HepG2 (cell line): Measurements from ENCODE around the gene AK6. TPM values are rescaled to one million over a fixed set of nuclear protein-coding genes. Genes with fewer than 3 reads are reported as not detected.

ENCODE experiments used
- CREB3 ChIP-seq: sonication (generic); formaldehyde crosslinking; IDR thresholded peaks from 2 replicates; pipeline ENCODE4 v1.5.0; 2020; ENCODE audit warnings: missing genetic modification reagents
- CREM ChIP-seq, 2 experiments: sonication (generic) in 1 of 2; formaldehyde crosslinking in 1 of 2; IDR thresholded peaks; 2 replicates each; pipeline versions ENCODE4 v1.4.0 to v1.6.1; 2016 to 2020; ENCODE audit warnings: antibody characterized with exemption in 1 of 2, mild to moderate bottlenecking in 1 of 2, missing genetic modification reagents in 1 of 2
- HIVEP1 ChIP-seq: sonication (generic); formaldehyde crosslinking; IDR thresholded peaks from 2 replicates; pipeline ENCODE4 v1.4.0; 2020; ENCODE audit warnings: mild to moderate bottlenecking, missing genetic modification reagents
- MIXL1 ChIP-seq: IDR thresholded peaks from 2 replicates; pipeline ENCODE4 v1.6.1; 2016
- NFKB2 ChIP-seq: sonication (generic); formaldehyde crosslinking; IDR thresholded peaks from 2 replicates; pipeline ENCODE4 v1.4.0; 2020; ENCODE audit warnings: missing genetic modification reagents, borderline replicate concordance
- NPAS2 ChIP-seq: sonication (generic); formaldehyde crosslinking; IDR thresholded peaks from 2 replicates; pipeline ENCODE4 v1.8.0; 2022; ENCODE audit warnings: mild to moderate bottlenecking, missing genetic modification reagents, borderline replicate concordance
- POLR2A ChIP-seq, 2 experiments: IDR thresholded peaks; 2 replicates each; pipeline ENCODE4 v1.6.1; 2011; ENCODE audit warnings: low read depth in 2 of 2, low read length in 2 of 2, mild to moderate bottlenecking in 1 of 2, moderate library complexity in 1 of 2; ENCODE audit not compliant: insufficient read depth in 1 of 2
- TCF7 ChIP-seq: sonication (generic); IDR thresholded peaks from 2 replicates; pipeline ENCODE4 v1.6.1; 2016; ENCODE audit warnings: antibody characterized with exemption, low read depth
- ZBTB20 ChIP-seq: sonication (generic); formaldehyde crosslinking; IDR thresholded peaks from 2 replicates; pipeline ENCODE4 v1.8.1; 2023; ENCODE audit warnings: missing genetic modification reagents, low read depth, mild to moderate bottlenecking, borderline replicate concordance
- ZBTB38 ChIP-seq: sonication (generic); formaldehyde crosslinking; IDR thresholded peaks from 2 replicates; pipeline ENCODE4 v1.5.1; 2020; ENCODE audit warnings: mild to moderate bottlenecking, missing genetic modification reagents
- ZBTB46 ChIP-seq: sonication (generic); formaldehyde crosslinking; IDR thresholded peaks from 2 replicates; pipeline ENCODE4 v1.4.0; 2020; ENCODE audit warnings: mild to moderate bottlenecking, missing genetic modification reagents, borderline replicate concordance
- ZNF432 ChIP-seq: sonication (generic); formaldehyde crosslinking; IDR thresholded peaks from 2 replicates; pipeline ENCODE4 v1.5.0; 2020; ENCODE audit warnings: missing genetic modification reagents, mild to moderate bottlenecking, borderline replicate concordance
- ZNF768 ChIP-seq: sonication (generic); formaldehyde crosslinking; IDR thresholded peaks from 2 replicates; pipeline ENCODE4 v1.4.0; 2020; ENCODE audit warnings: missing genetic modification reagents
- ZNF816 ChIP-seq: sonication (generic); formaldehyde crosslinking; IDR thresholded peaks from 2 replicates; pipeline ENCODE4 v1.8.0; 2022; ENCODE audit warnings: missing genetic modification reagents, mild to moderate bottlenecking, borderline replicate concordance
- ZNF841 ChIP-seq: sonication (generic); formaldehyde crosslinking; IDR thresholded peaks from 2 replicates; pipeline ENCODE4 v1.8.1; 2023; ENCODE audit warnings: missing genetic modification reagents, borderline replicate concordance
- polyA plus RNA-seq, 8 experiments: library from polyadenylated mRNA; depleted of rRNA in 3 of 8; stranded (reverse) in 7 of 8; unstranded in 1 of 8; fragments of >200 nt; fragmentation: Illumina TruSeq in 4 of 8; extraction: Trizol in 4 of 8; gene quantifications; 2 replicates each; pipeline versions ENCODE4 v1.2.1 to v1.2.3, GENCODE V29; 2011 to 2016; ENCODE audit warnings: low read depth in 4 of 8, missing spikeins in 1 of 8, mixed read lengths in 1 of 8; ENCODE audit not compliant: insufficient read depth in 1 of 8
- total RNA-seq, 5 experiments: library from RNA; depleted of rRNA; stranded (reverse); fragments of >200 nt; fragmentation: Illumina TruSeq; extraction: Trizol; gene quantifications; 2 replicates each; pipeline ENCODE4 v1.2.3, GENCODE V29; 2016; ENCODE audit warnings: low read depth in 1 of 5
- TF ChIP-seq, protein P1 (sequence below), 2 experiments: fragments of 450-650 bp in 1 of 2; sonication (generic) in 1 of 2; formaldehyde crosslinking in 1 of 2; IDR thresholded peaks; 2 replicates each; pipeline versions ENCODE4 v1.6.1 to v1.8.0; 2016 to 2022; ENCODE audit warnings: antibody characterized with exemption in 1 of 2, mild to moderate bottlenecking in 1 of 2, missing genetic modification reagents in 1 of 2

Gene AK6
- total and polyA plus RNA-seq, 2 of the 13 experiments (the other 11 are each of a cell fraction or from before 2014, with no cell fraction given): 31.1 to 77.2 TPM

- TF ChIP-seq CREB3 (CRISPR knock-in tag): 0 out of 2 replicates have a peak, but pooled peaks have one; percentile 24
- no peak for TF ChIP-seq ZBTB20 (CRISPR knock-in tag)
- TF ChIP-seq ZNF432 (CRISPR knock-in tag): no peak
- TF ChIP-seq ZNF768: no peak
- TF ChIP-seq ZNF841 (CRISPR knock-in tag): no peak
- 0 out of 2 replicates have a peak, but pooled peaks have one; percentile 19 for TF ChIP-seq CREM (IDR thresholded peaks at IDR 0.05)
- no peak for TF ChIP-seq CREM (CRISPR knock-in tag; IDR thresholded peaks at IDR 0.05)
- no peak for TF ChIP-seq ZBTB46 (CRISPR knock-in tag)
- TF ChIP-seq NPAS2 (CRISPR knock-in tag): no peak
- TF ChIP-seq NFKB2 (CRISPR knock-in tag): no peak
- TF ChIP-seq HIVEP1: no peak
- TF ChIP-seq ZNF816 (CRISPR knock-in tag): no peak
- peak; percentile 25; the same call in 1 of the 2 replicates for TF ChIP-seq TCF7
- TF ChIP-seq POLR2A (IDR thresholded peaks at IDR 0.05; ENCODE audit: insufficient read depth in 1 of 2, low read depth in 2 of 2, low read length in 2 of 2): peak in 1 of 2 experiments; percentile 27; a peak in 1 of 4 replicates
- no peak for TF ChIP-seq ZBTB38 (CRISPR knock-in tag)
- TF ChIP-seq, protein P1, sequence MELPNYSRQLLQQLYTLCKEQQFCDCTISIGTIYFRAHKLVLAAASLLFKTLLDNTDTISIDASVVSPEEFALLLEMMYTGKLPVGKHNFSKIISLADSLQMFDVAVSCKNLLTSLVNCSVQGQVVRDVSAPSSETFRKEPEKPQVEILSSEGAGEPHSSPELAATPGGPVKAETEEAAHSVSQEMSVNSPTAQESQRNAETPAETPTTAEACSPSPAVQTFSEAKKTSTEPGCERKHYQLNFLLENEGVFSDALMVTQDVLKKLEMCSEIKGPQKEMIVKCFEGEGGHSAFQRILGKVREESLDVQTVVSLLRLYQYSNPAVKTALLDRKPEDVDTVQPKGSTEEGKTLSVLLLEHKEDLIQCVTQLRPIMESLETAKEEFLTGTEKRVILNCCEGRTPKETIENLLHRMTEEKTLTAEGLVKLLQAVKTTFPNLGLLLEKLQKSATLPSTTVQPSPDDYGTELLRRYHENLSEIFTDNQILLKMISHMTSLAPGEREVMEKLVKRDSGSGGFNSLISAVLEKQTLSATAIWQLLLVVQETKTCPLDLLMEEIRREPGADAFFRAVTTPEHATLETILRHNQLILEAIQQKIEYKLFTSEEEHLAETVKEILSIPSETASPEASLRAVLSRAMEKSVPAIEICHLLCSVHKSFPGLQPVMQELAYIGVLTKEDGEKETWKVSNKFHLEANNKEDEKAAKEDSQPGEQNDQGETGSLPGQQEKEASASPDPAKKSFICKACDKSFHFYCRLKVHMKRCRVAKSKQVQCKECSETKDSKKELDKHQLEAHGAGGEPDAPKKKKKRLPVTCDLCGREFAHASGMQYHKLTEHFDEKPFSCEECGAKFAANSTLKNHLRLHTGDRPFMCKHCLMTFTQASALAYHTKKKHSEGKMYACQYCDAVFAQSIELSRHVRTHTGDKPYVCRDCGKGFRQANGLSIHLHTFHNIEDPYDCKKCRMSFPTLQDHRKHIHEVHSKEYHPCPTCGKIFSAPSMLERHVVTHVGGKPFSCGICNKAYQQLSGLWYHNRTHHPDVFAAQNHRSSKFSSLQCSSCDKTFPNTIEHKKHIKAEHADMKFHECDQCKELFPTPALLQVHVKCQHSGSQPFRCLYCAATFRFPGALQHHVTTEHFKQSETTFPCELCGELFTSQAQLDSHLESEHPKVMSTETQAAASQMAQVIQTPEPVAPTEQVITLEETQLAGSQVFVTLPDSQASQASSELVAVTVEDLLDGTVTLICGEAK (IDR thresholded peaks at IDR 0.05): no peak
- TF ChIP-seq, protein P1 (CRISPR knock-in tag; IDR thresholded peaks at IDR 0.05): no peak
- TF ChIP-seq MIXL1: no peak
These were observed 621 bp downstream of the AK6 start (continued) for GRCh38 chr5:69368458-69369339.
